GM12873 (cell line): ENCODE data around the gene GNAZ.

ENCODE experiments used
- TF ChIP-seq, protein P1 (sequence below): IDR thresholded peaks from 2 replicates; pipeline ENCODE4 v1.5.1; 2012; ENCODE audit warnings: low read depth, mild to moderate bottlenecking, moderate library complexity, low read length, control low read depth; ENCODE audit not compliant: insufficient read depth; ENCODE audit errors: missing control alignments

The GNAZ gene

DNA sequence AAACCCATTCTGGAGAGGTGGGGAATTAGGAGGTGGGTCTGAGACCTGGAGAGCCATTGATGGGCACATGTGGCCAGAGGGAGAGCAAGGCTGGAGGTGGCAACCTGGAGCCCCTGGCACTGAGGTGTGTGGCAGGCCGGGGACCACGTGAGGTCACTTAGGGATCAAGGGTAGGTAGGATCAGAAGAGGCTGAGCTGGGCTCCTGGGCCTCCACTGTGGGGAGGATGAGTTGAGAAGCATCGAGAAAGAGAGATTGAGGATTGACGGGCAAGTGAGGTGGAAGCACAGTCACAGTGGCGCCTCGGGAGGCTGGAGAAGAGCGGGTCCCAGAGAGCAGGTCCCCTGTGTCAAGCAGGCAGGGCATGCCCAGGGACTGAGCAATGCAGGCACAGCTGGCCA is 4.1 kb downstream of the GNAZ start:
- TF ChIP-seq, protein P1, sequence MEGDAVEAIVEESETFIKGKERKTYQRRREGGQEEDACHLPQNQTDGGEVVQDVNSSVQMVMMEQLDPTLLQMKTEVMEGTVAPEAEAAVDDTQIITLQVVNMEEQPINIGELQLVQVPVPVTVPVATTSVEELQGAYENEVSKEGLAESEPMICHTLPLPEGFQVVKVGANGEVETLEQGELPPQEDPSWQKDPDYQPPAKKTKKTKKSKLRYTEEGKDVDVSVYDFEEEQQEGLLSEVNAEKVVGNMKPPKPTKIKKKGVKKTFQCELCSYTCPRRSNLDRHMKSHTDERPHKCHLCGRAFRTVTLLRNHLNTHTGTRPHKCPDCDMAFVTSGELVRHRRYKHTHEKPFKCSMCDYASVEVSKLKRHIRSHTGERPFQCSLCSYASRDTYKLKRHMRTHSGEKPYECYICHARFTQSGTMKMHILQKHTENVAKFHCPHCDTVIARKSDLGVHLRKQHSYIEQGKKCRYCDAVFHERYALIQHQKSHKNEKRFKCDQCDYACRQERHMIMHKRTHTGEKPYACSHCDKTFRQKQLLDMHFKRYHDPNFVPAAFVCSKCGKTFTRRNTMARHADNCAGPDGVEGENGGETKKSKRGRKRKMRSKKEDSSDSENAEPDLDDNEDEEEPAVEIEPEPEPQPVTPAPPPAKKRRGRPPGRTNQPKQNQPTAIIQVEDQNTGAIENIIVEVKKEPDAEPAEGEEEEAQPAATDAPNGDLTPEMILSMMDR = no peak

DNA sequence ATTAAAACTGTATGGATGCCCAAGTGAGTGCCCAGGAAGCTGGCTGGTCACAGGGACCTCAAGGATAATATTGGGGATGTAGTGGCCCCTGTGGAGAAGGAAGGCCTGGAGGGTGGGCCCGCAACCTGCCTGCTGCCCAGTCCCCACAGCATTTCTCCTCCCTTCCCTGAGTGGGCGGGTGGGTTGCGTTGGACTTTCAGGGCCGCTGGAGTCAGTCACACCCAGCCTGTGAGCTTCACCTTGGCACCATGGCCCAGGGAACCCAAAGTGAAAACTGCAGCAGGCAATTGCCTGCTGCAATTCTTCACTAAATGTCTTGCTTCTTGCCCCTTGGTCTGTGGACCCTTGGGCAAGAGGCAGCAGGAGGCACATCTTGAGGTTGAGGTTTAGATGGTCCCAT is 4.7 kb downstream of the GNAZ start:
- TF ChIP-seq, protein P1 = no peak

DNA sequence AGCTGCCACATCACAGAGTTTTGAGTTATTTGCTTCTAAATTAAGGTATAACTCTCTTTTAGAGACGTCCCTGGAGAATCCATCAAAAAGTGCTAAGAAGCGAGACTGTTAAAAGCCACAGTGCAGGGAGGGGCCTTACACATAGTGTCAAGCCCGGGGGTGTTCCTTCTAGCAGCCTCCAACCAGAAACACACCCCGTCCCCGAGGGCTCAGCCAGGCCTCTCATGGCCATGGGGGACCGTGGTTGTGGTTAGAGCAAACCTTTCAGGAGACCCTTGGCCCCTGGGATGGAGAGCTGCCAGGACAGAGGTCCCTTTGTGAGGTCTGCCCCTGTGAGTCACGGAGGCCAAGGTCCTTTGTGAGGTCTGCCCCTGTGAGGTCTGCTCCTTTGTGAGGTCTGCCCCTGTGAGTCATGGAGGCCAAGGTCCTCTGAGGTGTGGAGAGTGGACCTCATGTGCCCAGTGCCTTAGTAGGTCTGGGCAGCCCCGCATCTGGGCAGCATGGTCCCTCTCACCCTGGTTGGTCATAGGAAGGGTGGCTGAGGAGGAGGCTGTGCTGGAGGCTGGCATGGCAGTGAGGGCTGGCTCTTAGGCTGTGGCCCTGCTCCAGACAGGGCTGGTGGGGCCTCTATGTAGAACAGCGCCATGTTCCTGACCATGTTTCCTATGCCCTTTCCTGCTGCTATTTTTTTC is 5.4 kb downstream of the GNAZ start:
- TF ChIP-seq, protein P1 = no peak

DNA sequence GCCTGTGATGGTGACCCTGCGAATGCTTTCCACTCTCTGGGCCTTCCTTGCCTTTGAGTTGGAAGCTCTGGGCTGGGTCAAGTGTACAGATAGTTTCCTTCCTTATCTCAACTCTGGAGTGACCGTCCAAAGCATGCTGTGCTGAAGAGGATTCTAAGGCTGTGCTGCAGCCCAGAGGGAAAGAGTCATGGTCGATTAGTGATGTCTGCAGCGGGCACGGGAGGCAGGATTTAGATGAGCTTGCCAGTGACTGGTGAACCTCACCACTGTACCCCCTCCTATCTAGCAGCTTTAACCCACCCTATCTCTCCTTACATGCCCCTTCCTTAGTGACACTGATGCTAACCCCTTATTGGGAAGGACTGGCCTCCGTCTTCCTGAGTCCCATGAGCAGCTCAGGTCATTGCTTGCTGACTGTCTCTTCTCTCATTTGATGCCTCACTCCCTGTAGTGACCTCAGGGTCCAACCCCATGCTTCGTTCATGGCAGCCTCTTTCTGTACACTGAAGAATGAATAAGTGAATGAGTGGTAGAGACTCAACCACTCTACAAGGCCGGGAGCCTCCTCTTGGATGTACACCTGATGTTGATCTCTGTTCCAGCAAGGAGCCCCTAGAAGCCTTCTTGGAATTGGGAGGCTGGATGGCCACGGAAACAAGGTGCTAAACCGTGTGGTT is 6.7 kb downstream of the GNAZ start:
- TF ChIP-seq, protein P1 = no peak

DNA sequence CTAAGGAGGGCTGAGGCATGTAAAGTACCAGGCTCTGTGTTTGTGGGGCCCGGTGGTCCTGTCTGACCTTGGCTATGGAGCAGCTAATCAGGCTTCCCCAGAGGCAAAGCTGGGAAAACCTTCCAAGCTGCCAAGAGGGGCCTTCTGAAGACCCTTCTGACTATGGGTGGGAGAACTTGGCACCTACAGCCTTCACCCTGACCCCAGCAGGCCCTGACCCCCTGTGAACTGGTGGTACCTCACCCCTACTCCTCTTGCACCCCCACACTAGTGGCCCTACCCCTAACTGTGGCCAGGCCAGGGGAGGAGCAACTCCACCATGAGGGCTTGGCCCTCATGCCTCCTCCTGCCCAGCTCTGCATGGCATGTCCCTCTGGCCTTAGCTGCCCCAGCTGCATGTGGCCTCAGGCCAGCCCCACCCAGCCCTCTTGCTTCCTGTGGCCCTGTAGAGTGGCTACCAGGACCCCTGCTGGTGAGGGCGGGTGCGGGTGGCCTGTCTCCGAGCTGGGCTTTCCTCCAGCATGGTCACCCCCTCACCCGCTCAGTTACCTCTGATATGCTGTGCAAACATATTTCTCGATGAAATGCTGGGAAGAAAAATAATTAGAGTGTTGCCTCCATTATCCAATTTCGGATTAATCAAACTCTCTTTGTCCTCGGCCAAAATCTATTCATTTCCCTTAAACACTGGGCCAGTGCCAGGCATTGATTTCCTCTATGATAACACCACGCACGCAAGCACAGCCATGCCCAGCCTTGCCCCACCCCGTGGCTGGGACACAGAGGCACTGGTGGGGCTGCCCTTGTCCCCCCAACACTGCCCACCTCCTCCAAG is 7.5 kb downstream of the GNAZ start:
- TF ChIP-seq, protein P1 = no peak

DNA sequence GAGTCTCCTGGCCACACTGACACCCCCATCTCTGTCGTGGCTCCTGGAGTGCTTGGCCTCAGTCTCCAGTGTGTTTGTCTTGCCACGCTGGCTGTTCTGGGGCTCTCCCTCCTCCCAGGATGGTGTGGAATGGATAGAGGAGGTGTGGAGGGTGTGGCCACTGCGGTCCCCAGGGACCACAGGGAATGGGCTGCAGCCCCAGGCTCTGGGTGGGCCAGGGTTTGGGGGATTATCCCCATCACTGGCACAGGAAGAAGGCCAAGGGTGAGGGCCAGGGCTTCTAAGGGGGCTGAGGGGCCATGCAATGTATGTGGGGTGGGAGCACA is 8.1 kb downstream of the GNAZ start:
- TF ChIP-seq, protein P1 = no peak

DNA sequence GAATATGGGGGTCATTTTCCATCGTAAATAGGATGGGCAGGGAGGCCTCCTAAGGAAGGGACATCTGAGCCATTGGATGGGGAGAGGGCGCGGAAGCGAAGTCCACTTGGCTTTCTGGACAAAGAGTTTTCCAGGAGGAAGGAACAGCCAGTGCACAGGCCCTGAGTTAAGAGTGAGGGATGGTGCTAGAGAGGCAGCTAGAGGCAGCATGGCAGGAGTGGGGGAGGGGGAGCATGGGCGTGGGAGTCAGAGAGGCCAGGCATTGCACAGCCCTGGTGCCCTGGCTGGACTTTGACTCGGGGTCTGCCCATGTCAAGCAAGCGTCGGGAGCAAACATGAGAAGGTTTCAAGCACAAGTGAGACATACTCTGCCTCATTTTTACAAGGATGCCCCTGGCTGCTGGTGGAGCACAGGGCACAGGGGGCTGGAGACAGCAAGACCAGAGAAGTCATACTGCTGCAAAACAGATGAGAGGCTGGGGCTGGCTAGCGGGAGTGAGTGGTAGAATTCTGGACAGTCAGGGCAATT is 9.0 kb downstream of the GNAZ start:
- TF ChIP-seq, protein P1 = no peak
